GM12875 (cell line): ENCODE data around the gene HSPA5.
A peak's percentile ranks its signal among the peaks of the same experiment; 100 is the strongest.
"Not testable (repeated sequence)": the region's sequence is repeated elsewhere in the genome, so short reads cannot be mapped to it uniquely, and the experiment has no call there.

Experiments
- H3K4me3 ChIP-seq: one replicate; pipeline ENCODE4 v1.5.1; 2011; ENCODE audit warnings: low read depth, low read length, control low read depth
- TF ChIP-seq, protein P1 (sequence below): IDR thresholded peaks from 2 replicates; pipeline ENCODE4 v1.5.1; 2011; ENCODE audit warnings: low read depth, mild to moderate bottlenecking, control low read depth, inconsistent platforms, low read length, moderate library complexity, borderline replicate concordance; ENCODE audit not compliant: insufficient read depth

HSPA5 gene

DNA sequence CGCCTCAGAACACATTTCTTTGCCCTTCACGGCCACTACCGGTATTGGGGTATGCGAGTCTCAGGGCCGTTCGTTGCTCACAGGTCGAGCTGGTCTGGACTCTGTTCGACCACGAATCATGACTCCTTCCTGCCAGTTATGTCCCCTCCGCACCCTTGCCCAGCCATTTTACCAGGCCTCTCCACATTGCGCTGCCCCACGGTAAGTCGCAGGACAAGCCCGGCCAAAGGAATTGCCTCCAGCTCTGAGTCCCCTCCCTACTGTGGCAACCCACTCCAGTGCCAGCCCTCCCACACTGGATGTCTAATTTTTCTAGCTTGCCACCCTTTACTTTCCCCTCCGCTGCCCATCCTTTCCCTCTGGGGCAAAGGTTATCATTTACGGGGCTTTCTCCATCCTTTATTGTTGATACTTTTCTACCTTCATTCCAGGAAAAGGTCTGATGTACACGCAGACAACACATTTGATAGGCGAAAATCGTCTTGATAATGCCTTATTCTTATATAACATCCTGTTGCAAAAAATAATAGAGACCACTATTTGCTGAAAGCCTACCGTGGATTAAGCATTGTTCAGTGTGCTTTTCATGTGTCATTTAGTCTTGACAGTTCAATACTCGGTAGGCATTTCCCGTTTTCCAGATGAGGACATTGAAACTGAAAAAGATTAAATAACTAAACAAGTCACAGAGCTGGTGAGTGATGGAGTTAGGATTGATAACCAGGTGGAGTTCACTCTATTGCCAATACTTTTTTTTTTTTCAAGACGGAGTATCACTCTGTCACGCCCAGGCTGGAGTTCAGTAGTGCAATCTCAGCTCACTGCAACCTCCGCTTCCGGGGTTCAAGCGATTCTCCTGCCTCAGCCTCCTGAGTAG is 958 bp upstream of the HSPA5 start:
- TF ChIP-seq, protein P1, sequence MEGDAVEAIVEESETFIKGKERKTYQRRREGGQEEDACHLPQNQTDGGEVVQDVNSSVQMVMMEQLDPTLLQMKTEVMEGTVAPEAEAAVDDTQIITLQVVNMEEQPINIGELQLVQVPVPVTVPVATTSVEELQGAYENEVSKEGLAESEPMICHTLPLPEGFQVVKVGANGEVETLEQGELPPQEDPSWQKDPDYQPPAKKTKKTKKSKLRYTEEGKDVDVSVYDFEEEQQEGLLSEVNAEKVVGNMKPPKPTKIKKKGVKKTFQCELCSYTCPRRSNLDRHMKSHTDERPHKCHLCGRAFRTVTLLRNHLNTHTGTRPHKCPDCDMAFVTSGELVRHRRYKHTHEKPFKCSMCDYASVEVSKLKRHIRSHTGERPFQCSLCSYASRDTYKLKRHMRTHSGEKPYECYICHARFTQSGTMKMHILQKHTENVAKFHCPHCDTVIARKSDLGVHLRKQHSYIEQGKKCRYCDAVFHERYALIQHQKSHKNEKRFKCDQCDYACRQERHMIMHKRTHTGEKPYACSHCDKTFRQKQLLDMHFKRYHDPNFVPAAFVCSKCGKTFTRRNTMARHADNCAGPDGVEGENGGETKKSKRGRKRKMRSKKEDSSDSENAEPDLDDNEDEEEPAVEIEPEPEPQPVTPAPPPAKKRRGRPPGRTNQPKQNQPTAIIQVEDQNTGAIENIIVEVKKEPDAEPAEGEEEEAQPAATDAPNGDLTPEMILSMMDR = no peak
- peak overlapping the region; percentile 100 for H3K4me3 ChIP-seq

DNA sequence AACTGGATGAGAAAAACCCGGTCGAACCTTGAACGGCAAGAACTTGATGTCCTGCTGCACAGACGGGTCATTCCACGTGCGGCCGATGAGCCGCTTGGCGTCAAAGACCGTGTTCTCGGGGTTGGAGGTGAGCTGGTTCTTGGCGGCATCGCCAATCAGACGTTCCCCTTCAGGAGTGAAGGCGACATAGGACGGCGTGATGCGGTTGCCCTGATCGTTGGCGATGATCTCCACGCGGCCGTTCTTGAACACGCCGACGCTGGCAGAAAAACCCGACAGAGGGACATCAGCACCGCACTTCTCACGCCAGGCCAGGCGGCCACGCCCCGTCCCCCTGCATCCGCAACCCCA is 519 bp downstream of the HSPA5 start:
- H3K4me3 ChIP-seq = peak overlapping the region; percentile 100
- TF ChIP-seq, protein P1 = no peak

DNA sequence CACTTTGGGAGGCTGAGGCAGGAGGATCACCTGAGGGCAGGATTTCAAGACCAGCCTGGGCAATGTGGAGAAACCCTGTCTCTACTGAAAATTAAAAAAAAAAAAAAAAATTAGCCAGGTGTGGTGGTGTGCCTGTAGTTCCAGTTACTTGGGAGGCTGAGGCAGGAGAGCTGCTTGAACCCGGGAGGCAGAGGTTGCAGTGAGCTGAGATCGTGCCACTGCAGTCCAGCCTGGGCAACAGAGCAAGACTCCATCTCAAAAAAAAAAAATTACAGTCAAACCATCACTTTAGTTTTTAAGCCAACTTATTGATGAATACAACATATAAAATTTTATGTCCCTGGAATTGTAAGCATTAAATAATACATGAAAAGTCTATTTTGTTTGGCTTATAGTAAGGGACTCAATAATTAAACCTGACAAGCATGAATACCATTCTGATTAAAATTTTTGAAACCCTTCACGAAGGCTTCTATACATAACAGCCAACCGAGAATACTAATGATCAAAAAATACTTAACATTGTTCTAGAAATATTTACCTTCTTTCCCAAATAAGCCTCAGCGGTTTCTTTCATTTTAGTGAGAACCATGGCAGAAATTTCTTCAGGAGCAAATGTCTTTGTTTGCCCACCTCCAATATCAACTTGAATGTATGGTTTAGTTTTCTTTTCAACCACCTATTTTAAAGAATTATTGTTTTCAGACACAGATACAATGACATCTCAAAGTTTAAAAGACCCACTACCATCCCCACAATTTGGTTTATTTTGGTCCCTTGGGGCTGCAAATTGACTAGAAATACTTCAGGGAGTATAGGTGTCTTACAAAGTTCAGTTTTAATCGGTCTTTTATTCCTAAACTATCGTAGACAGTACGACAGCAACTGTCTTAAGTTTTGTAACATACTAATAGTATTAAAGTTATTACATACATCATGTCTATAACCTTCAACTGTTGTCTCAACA is 1.2 kb downstream of the HSPA5 start:
- TF ChIP-seq, protein P1 = no peak
- H3K4me3 ChIP-seq = peak overlapping the region; percentile 100

DNA sequence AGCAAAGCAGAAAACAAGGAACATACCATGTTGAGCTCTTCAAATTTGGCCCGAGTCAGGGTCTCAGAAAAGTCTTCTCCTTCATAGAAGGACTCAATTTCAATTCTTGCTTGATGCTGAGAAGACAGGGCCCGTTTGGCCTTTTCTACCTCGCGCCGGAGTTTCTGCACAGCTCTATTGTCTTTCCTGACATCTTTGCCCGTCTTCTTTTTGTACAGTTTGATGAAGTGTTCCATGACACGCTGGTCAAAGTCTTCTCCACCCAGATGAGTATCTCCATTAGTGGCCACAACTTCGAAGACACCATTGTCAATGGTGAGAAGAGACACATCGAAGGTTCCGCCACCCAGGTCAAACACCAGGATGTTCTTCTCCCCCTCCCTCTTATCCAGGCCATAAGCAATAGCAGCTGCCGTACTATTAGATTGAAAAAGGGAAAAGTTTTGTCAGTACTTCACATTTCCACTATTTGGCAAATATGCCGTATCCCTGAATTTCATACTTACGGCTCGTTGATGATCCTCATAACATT is 2.2 kb downstream of the HSPA5 start:
- H3K4me3 ChIP-seq = no peak overlapping the region
- TF ChIP-seq, protein P1 = no peak

DNA sequence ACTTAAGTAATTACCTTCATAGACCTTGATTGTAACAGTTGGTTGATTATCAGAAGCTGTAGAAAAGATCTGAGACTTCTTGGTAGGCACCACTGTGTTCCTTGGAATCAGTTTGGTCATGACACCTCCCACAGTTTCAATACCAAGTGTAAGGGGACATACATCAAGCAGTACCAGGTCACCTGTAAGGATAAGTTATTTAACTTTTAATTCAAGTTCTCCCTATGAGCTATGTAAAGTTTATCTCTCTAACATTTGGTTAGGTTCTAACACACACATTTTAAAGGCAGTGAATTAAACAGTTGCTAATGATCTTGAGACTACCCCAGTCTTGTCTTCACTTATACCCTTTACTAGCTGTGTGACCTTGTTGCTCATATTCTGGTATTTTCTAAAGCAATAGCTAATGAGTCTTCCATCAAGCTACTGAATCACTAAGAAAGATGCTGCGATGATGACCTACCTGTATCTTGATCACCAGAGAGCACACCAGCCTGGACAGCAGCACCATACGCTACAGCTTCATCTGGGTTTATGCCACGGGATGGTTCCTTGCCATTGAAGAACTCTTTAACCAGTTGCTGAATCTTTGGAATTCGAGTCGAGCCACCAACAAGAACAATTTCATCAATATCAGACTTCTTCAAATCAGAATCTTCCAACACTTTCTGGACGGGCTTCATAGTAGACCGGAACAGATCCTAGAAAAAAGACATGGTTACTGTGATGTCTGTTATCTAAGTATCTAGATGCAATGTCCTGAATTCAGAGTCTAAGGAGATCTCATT is 2.8 kb downstream of the HSPA5 start:
- TF ChIP-seq, protein P1 = no peak
- H3K4me3 ChIP-seq = no peak overlapping the region

DNA sequence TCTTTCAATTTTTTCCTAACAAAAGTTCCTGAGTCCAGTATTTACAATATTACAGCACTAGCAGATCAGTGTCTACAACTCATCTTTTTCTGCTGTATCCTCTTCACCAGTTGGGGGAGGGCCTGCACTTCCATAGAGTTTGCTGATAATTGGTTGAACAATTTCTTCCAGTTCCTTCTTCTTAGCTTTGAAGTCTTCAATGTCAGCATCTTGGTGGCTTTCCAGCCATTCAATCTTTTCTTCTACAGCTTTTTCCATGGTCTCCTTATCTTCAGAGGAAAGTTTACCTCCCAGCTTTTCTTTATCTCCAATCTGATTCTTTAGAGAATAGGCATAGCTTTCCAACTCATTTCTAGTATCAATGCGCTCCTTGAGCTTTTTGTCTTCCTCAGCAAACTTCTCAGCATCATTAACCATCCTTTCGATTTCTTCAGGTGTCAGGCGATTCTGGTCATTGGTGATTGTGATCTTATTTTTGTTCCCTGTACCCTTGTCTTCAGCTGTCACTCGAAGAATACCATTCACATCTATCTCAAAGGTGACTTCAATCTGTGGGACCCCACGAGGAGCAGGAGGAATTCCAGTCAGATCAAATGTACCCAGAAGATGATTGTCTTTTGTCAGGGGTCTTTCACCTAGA is 4.5 kb downstream of the HSPA5 start:
- not testable (repeated sequence) for H3K4me3 ChIP-seq
